Jurkat, Clone E6-1 (cell line): ENCODE measurements around the gene PSMA6.
"Not testable (repeated sequence)": the region's sequence is repeated elsewhere in the genome, so short reads cannot be mapped to it uniquely, and the experiment has no call there.

ENCODE experiments used
- DNase-seq: peaks from one replicate; pipeline ENCODE4 v3.0.0-alpha.2; 2011; ENCODE audit warnings: low read depth, low spot score
- H3K4me3 ChIP-seq: 2 replicates; pipeline ENCODE4 v1.5.1; 2011; ENCODE audit warnings: mild to moderate bottlenecking, low read length, control low read depth, moderate library complexity

PSMA6 gene

GRCh38 chr14:35339761-35340406 is 47.7 kb downstream of the PSMA6 start:
- H3K4me3 ChIP-seq = no peak overlapping the region
- DNase-seq = no peak

GRCh38 chr14:35340616-35341453 is 48.7 kb downstream of the PSMA6 start:
- no peak overlapping the region for H3K4me3 ChIP-seq
- no peak for DNase-seq

- no peak for DNase-seq
- H3K4me3 ChIP-seq = no peak overlapping the region
These were observed 49.2 kb downstream of the PSMA6 start for GRCh38 chr14:35341454-35341750.

- DNase-seq = peak; percentile 67
- no peak overlapping the region for H3K4me3 ChIP-seq
These were observed 49.7 kb downstream of the PSMA6 start for GRCh38 chr14:35341751-35342488.

GRCh38 chr14:35342489-35343010 is 50.4 kb downstream of the PSMA6 start:
- DNase-seq = no peak
- no peak overlapping the region for H3K4me3 ChIP-seq

GRCh38 chr14:35343702-35344101 is 51.5 kb downstream of the PSMA6 start:
- DNase-seq = no peak
- no peak overlapping the region for H3K4me3 ChIP-seq

- no peak for DNase-seq
- no peak overlapping the region for H3K4me3 ChIP-seq
These were observed 52.1 kb downstream of the PSMA6 start for GRCh38 chr14:35344107-35344807.

- no peak for DNase-seq
- no peak overlapping the region for H3K4me3 ChIP-seq
These were observed 54.6 kb downstream of the PSMA6 start for GRCh38 chr14:35346738-35347322.

- H3K4me3 ChIP-seq = no peak overlapping the region
- peak; percentile 11 for DNase-seq
These were observed 55.3 kb downstream of the PSMA6 start for GRCh38 chr14:35347323-35348043.

GRCh38 chr14:35348044-35348380 is 55.8 kb downstream of the PSMA6 start:
- H3K4me3 ChIP-seq, DNase-seq: not testable (repeated sequence)

- H3K4me3 ChIP-seq = no peak overlapping the region
These were observed 57.5 kb downstream of the PSMA6 start for GRCh38 chr14:35349496-35350365.

GRCh38 chr14:35351497-35351896 is 59.3 kb downstream of the PSMA6 start:
- no peak for DNase-seq
- H3K4me3 ChIP-seq = no peak overlapping the region

More at GRCh38 chr14:35349496-35350365, 57.5 kb downstream of the PSMA6 start:
- no peak for DNase-seq

GRCh38 chr14:35351897-35352273 is 59.7 kb downstream of the PSMA6 start:
- no peak overlapping the region for H3K4me3 ChIP-seq
- no peak for DNase-seq

- no peak overlapping the region for H3K4me3 ChIP-seq
- no peak for DNase-seq
These were observed 60.4 kb downstream of the PSMA6 start for GRCh38 chr14:35352274-35353233.

- H3K4me3 ChIP-seq = no peak overlapping the region
- no peak for DNase-seq
These were observed 61.4 kb downstream of the PSMA6 start for GRCh38 chr14:35353409-35354172.

- not testable (repeated sequence) for DNase-seq, H3K4me3 ChIP-seq
These were observed 63.1 kb downstream of the PSMA6 start for GRCh38 chr14:35355235-35355634.
